ENCODE results near the gene HOXD9.

GRCh38 chr2:176174382-176174823 lies 51.9 kb downstream of the HOXD9 start:
- TF ChIP-seq CTCF (IDR thresholded peaks at IDR 0.05) (no peak), EZH2 (IDR thresholded peaks at IDR 0.05) (no peak), EZH2phosphoT487 (IDR thresholded peaks at IDR 0.05) (no peak)

Measured in neural progenitor cell (in vitro differentiated cells).